ENCODE data around the gene MOB3A.
A peak's percentile ranks its signal among the peaks of the same experiment; 100 is the strongest.
"Not testable (repeated sequence)": the region's sequence is repeated elsewhere in the genome, so short reads cannot be mapped to it uniquely, and the experiment has no call there.

The MOB3A gene

DNA sequence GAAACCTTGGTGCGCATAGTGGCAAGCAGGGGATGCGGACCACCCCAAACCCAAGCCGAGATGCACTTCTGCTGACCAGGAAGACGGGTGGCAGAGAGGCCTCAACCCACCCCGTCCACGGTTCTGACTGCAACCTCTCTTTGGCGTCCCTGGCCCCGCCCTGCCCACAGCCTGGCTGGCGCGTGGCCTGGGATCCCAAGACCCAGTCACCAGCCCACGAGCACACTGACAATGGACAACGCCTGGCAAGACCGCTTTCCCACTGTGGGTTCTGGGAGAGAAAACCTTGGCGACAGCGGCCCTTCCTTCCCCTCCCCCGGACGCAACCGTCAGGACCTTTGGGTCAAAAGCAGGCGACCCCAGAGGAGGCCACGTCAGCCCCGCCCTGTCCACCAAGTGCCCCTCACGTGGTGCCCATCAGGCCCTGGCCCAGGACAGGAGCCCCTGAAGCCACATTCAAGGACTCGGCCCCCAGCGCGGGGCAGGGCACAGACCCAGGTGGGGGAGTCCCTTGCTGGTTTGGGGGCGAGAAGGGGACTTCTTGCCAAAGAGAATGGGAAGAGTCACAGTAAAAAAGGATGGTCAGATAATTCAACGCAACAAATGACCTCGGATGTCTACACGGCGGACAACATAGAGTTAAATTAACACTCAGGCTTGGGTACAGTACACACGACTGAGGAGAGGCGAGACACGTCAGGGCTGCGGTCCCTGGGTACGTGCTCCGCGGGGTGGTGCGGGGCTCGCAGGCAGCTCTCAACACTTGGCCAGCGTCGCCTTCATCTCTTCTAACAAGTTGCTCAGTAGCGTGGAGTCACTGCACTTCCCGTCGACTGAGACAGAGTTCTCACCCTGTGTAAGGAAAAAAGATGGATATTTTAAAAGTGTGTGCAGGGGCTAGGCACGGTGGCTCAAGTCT lies 5.5 kb upstream of the MOB3A start:
- no peak for DNase-seq

DNA sequence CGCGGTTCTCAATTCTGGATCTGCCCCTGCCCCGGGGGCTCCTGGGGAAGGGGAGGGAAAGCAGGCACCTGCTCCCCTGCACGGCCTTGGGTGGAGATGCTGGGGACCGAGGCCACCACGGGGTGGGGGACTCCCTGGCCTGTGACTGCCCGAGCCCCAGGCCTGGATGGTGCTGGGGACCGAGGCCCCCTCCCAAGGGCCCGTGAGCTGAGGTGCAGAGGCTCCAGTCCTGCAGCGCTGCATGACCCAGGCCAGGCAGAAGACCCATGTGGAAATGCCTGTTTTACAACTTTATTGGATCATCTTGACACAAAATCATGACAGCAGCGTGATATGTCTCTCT lies 4.6 kb upstream of the MOB3A start:
- no peak for DNase-seq

DNA sequence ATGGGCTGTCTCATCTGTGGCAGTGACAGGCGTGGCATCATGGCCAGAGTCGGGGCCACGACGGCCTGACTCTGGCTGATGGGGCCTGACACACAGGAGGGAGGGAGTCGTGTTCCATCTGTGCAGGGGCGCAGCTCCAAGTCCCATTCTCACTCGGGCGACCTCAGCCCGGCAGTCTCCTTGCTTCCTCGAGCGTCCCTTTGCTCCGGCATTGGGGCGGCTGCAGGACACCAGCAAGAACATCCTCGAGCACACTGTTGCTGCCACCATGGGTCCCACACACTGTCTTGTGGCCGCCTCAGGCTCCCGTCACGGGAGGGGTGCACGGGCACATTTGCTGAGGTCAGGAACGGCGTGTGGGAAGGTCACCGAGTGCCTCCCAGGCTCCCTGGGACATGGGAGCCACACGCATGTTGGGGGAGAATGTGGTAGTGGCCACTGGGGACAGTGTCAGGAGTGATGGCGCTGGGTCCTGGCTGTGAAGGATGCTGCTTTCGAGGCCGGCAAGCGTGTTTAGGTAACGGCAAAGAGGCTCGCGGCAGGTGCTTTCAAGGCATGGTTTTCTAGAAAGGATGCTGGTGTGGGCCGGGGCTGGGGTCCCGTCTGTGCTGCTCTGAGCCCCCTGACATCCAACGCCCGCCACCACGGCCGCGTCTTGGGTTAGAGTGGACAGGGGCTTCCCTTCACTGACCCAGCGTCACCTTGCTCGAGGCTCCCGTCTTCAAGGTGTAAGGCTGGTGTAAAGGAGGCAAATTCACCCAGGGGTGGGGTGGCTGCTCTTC lies 4.0 kb upstream of the MOB3A start:
- DNase-seq, result no peak

DNA sequence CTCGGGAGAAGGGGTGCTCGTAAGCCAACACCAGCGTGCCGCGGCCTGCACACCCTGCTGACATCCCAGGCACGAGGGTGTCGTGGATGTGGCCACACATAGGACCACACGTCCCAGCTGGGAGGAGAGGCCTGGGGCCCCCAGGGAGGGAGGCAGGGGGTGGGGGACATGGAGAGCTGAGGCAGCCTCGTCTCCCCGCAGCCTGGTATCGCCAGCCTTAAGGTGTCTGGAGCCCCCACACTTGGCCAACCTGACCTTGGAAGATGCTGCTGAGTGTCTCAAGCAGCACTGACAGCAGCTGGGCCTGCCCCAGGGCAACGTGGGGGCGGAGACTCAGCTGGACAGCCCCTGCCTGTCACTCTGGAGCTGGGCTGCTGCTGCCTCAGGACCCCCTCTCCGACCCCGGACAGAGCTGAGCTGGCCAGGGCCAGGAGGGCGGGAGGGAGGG lies 3.0 kb upstream of the MOB3A start:
- DNase-seq, result no peak

DNA sequence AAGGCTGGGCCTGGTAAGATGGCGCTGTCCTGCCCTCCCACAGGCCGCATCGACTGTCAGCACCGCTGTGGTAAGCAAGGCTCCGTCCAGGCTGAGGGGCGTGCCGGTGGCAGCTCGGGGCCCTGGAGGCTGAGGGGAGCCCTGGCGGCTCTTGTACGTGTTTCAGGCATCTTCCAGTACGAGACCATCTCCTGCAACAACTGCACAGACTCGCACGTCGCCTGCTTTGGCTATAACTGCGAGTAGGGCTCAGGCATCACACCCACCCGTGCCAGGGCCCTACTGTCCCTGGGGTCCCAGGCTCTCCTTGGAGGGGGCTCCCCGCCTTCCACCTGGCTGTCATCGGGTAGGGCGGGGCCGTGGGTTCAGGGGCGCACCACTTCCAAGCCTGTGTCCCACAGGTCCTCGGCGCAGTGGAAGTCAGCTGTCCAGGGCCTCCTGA lies 1.8 kb upstream of the MOB3A start:
- DNase-seq, result no peak

DNA sequence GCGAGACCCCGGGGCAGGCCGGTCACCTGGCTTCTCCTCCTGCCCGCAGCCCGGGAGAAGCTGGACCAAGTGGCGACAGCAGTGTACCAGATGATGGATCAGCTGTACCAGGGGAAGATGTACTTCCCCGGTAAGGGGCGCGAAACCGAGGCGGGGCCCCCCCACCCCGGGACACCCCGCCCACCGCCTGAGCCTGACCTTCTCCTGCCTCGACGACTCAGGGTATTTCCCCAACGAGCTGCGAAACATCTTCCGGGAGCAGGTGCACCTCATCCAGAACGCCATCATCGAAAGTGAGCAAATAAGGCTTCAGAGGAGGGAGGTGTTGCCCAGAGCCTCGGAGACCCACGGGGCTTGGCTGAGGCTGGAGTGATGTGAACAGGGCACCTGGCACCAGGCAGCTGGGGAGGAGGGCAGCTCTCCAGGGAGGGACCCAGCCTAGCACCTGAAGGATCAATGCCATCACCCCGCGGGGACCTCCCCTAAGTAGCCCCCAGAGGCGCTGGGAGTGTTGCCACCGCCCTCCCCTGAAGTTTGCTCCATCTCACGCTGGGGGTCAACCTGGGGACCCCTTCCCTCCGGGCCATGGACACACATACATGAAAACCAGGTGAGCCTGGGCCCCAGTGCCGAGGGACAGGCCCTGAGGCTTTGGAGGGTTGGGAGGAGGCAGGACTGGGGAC lies 1.2 kb upstream of the MOB3A start:
- DNase-seq, result no peak

DNA sequence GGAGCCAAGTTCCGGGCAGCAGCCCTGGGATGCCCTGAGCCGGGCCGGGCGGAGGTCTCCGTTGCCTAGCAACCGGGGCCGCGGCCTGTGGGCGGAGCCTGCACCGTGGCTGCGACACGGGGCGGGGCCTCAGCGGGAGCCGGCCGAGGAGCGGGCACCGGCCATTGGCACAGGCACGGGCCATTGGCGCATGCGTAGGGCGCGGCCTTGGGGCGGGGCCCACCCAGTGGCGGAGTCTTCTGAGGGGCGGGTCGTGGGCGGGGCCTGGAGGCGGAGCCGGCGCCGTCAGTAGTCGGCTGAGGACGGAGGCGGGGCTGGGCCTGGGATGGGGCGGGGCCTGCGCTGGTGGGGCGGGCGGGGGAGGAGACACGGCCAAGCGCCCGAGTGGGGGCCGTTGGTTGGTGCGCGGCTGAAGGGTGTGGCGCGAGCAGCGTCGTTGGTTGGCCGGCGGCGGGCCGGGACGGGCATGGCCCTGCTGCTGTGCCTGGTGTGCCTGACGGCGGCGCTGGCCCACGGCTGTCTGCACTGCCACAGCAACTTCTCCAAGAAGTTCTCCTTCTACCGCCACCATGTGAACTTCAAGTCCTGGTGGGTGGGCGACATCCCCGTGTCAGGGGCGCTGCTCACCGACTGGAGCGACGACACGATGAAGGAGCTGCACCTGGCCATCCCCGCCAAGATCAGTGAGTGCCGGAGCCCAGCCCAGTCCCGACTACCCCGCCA lies 515 bp upstream of the MOB3A start, which contains the start of gene IZUMO4:
TSS of gene IZUMO4 (plus strand) at position 436 of the 723 bp plus-strand sequence. CDS start at position 467, 31 bp downstream.
- DNase-seq, result peak; percentile 82

DNA sequence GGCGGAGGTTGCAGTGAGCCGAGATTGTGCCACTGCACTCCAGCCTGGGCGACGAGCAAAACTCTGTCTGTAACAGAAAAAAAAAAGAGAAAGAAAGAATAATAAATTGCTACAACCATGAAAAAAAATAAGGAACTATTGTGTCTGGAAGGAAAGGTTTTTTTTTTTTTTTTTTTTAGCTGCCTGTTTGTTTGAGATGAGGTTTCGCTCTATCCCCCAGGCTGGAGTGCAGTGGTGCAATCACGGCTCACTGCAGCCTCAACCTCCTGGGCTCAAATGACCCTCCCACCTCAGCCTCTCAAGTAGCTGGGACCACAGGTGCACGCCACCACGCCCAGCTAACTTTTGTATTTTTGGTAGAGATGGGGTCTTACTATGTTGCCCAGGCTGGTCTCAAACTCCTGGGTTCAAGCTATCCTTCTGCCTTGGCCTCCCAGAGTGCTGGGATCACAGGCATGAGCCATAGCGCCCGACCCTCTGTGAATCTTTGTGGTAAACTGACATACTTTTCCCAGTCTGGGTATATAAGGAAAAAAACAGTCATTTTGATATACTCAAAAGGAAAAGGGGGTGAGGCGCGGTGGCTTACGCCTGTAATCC lies 4.1 kb downstream of the MOB3A start:
- not testable (repeated sequence) for DNase-seq

DNA sequence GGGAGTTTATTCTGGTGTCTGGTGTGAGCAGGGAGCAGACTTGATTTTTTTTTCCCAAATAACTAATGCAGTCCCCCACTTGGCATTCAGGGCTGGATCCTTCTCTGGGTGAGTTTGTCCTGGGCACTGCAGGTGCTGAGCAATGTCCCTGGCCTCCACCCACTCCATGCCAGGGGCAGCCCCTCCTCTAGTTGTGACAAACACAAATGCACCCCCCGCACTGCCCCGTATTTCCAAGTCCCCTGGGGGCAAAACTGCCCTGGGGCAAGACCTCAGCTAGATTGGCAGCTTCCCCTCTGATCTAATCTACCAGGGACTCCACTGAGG lies 6.4 kb downstream of the MOB3A start:
- DNase-seq, result no peak

DNA sequence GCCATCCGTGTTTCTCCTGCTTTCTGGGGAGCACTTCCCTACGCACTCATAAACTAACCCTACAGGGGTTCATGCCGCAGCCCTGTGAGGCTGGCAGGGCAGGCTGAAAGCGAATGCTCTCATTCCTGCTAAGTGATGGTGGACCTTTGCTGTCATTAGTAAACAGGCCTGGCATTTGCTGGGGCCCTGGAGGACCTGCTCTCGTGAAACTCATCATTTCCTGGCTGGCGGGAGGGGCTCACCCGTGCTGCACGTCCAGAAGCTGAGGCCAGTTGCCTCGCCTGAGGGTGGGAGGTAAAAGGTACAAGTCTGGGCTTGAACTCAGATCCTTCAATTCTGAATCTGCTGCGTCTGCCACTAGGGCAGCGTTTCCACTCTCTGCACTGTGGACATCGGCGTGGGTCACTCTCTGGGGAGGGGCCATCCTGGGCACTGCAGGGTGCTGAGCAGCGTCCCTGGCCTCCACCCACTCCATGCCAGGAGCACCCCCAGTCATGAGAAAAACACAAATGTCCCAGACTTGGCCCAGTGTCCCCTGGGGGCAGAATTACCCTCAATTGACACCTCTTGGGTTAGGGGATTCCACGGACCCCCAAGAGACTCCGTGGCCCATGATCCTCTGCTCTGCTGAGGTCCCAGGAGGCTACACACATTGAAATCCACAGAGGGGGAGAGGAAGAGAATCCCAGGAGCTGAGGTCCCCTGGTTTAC lies 7.0 kb downstream of the MOB3A start:
- no peak for DNase-seq

DNA sequence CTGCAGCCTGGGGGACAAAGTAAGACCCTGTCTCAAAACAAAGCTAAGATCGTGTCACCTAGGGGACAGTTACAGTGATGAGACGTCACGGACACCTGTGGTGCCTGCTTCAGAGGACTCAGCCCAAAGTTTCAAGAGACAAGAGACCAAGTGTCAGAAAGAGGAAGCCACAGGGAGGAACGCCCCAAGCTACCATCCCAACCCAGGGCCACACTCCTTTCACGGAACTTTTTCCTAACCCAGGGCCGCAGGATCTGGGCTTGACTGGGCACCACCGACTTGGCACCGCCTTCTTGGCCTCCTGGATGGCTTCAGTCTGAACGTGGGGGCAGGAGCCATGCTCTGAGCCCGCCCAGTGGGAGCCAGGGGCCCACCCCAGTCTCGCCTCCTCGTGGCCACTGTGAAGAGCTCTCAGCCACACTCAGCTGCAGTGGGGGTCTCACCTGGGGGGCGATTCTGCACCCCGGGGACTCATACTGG lies 8.5 kb downstream of the MOB3A start:
- DNase-seq, result no peak

DNA sequence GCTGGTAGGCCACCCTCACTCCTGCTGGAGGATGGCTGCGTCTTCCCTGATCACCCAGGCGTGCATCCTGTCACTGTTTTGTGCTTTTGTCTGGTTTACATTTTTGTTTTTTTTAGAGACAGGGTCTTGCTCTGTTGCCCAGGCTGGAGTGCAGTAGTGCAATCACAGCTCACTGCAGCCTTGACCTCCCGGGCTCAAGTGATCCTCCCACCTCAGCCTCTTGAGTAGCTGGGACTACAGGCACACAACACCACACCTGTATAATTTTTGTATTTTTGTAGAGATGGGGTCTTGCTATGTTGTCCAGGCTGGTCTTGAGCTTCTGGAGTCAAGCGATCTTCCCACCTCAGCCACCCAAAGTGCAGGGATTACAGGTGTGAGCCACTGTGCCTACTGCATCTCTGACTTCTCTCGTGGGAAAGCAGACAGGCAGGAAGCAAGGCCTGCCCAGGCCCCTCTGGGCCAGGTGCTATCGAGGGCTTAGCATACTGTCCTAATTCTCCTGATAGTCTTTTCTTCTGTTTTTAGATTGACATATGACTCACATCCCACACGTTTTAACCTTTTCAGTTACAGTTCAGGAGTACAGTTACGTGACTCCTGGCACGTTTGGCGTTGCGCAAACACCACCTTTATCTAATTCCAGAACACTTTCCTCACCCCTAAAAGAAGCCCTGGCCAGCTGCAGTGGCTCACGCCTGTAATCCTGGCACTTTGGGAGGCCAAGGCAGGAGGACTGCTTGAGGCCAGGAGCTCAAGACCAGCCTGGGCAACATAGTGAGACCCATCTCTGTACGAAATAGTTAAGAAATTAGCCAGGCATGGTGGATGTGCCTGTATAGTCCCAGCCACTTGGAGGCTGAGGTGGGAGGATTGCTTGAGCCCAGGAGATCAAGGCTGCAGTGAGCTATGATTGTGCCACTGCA lies 9.2 kb downstream of the MOB3A start:
- DNase-seq, result not testable (repeated sequence)

DNA sequence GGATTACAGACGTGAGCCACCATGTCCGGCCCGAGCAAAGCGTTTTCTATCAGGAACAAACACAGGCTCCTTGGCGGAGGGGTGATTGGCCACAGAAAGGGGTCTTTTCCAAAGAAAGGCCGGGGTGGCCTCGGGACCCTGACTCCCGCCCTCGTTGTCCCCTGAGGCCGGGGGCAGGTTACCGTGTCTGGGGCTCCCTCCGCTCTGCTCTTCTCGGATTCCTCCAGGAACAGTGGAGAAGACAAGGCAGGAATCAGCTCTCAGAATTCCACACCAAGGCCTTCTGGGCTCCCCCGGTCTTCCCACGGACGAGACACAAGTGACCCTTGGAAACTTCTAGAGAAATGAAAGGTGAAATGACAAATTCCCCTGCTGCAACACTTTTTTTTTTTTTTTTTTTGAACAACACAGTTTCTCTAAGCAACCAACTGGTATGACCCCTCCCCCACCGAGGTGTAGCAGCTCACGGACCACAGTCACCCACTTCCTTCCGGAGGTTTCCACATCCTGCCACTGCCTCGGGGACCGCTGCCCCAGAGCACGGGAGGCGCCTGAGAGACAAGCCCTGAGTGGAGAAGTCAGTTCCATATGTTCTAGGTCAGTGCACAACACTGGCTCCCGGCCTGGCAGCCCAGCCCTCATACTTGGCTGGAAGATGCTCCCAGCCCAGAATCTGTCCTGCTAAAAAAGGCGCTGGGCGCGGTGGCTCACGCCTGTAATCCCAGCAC lies 11.0 kb downstream of the MOB3A start:
- no peak for DNase-seq

DNA sequence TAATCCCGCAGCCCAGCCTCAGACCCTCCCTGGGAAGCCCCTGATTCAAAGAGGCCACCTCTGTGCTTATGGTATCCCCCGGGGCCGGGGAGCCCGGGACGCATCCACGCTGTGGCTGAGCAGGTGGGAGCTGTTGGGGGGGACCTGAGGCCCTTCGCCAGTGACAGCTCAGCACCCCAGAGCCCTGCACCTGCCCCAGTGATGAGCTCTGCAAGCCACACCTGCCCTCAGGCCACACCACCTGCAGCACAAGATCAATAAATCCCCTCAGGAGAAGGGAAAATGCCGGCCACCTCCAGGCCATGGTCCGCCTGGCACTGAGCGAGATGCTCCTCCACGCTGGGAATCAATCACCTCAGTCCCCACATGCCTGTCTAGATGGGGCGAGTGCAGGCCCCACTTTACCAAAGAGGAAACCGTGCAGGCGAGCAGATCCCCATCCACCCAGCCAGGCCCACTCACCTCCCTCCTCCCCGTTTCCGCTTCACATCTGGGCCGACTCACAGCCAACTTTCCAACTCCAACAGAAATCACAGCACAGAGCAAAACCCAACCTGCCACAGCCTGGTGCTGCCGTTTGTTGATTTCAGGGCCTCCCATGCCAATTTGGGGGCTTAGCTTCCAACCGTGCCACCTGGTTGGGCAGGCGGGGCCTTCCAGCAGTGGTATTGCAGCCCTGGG lies 12.8 kb downstream of the MOB3A start:
- DNase-seq, result no peak

DNA sequence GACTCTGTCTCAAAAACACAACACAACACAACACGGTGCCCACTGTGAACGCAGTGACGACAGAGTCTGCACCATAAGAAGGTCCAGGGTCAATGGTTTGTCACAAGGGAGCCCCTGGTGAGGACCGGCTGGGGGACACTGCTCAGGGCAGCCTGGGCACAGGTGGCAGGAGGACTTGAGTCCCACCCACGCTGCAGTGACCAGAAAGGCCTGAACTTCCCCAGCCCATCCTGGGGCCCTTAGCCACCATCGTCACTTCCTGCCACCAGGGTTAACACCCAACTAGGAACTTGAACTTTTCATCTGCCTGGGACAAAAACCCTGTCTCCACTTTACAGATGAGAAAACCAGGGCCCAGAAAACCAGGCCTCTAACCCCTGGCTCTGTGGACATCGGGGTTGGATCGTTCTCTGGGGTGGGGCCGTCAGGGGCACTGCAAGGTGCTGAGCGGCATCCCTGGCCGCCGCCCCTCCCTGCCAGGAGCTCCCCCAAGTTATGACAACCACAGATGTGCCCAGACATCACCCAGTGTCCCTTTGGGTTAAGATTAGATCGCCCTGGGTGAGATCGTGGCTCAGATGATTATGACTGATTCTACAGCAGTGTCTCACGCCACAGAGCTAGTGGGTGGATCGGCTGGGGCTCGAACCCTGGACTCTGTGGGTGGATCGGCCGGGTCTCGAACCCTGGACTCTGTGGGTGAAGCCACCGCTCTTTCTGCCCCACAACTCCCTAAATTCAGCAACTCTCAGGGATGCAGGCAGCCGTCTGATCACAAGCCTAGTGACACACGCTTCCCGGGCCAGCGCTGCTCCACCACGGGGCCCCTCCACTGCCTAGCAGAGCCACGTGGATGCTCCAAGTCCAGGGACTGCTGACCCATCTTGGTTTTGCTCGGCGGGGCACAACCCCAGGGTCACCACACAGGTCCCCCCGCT lies 14.0 kb downstream of the MOB3A start:
- no peak for DNase-seq

DNA sequence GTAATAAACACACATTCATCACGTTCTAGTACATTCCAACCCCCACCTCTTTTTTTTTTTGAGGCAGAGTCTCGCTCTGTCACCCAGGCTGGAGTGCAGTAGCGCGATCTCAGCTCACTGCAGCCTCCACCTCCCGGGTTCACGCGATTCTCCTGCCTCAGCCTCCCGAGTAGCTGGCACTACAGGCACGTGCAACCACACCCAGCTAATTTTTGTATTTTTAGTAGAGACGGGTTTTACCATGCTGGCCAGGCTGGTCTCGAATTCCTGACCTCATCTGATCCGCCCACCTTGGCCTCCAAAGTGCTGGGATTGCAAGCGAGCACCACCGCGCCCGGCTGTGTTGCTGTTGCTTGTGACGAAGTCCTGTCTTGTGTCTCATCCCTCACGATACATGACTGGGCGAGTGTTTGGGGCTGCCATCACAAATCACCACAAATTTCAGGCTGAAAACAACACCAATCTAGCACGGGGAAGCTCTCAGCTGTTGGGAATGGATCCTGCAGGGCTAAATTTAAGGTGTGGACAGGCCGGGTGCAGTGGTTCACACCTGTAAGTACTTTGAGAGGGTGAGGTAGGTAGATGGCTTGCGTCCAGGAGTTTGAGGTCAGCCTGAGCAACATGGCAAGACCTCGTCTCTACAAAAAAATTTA lies 15.7 kb downstream of the MOB3A start:
- no peak for DNase-seq

DNA sequence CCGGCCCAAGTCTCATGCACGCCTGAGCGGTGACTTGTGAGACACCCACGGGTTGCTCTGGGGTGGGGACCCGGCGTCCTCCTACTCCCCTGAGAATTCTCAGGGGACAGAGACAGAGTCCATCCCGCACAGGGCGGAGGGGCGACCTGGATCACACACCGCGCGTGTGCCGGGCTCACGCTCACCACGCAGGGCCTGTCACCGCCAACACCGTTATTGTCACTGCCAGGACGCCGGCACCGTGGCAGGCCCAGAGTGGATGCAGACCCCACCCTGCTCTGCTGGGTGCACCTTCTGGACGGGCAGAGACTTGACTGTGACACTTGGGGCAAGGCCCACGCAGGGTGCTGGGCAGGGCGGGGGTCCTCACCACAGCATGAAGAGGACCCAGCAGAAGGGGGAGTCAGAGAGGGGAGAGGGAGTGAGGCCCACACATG lies 16.2 kb downstream of the MOB3A start:
- no peak for DNase-seq
